SJSA1 (cell line): ENCODE results near the gene PNLIPRP2. TPM values are rescaled to one million over a fixed set of nuclear protein-coding genes. Genes with fewer than 3 reads are reported as not detected.

ENCODE experiments used
- DNase-seq, 2 experiments: peaks; one replicate each; pipeline ENCODE4 v3.0.0-alpha.2; 2015 to 2020; ENCODE audit warnings: low spot score in 2 of 2, low read depth in 1 of 2
- H3K27ac ChIP-seq: fragments of 250-450 bp; sonication (Bioruptor Pico); 2 replicates; pipeline ENCODE4 v1.5.1; 2020; ENCODE audit warnings: mild to moderate bottlenecking, moderate library complexity
- H3K27me3 ChIP-seq: fragments of 250-450 bp; sonication (Bioruptor Pico); replicated peaks from 2 replicates; pipeline ENCODE4 v1.5.1; 2020; ENCODE audit warnings: mild to moderate bottlenecking, moderate library complexity
- H3K36me3 ChIP-seq: fragments of 250-450 bp; sonication (Bioruptor Pico); 2 replicates; pipeline ENCODE4 v1.5.1; 2020; ENCODE audit warnings: mild to moderate bottlenecking
- H3K4me1 ChIP-seq: fragments of 250-450 bp; sonication (Bioruptor Pico); replicated peaks from 2 replicates; pipeline ENCODE4 v1.6.1; 2021; ENCODE audit warnings: mild to moderate bottlenecking
- H3K4me3 ChIP-seq: fragments of 250-450 bp; sonication (Bioruptor Pico); 2 replicates; pipeline ENCODE4 v1.5.1; 2020; ENCODE audit warnings: mild to moderate bottlenecking
- H3K9me3 ChIP-seq: fragments of 250-450 bp; sonication (Bioruptor Pico); replicated peaks from 2 replicates; pipeline ENCODE4 v1.5.1; 2020; ENCODE audit warnings: mild to moderate bottlenecking
- total RNA-seq: library from RNA; depleted of rRNA; stranded (reverse); fragments of >200 nt; shearing (Covaris generic); gene quantifications from 2 replicates; pipeline ENCODE4 v1.2.3, GENCODE V29; 2014

PNLIPRP2 gene
- total RNA-seq, 1 experiment from 2014 or later = not detected

DNA sequence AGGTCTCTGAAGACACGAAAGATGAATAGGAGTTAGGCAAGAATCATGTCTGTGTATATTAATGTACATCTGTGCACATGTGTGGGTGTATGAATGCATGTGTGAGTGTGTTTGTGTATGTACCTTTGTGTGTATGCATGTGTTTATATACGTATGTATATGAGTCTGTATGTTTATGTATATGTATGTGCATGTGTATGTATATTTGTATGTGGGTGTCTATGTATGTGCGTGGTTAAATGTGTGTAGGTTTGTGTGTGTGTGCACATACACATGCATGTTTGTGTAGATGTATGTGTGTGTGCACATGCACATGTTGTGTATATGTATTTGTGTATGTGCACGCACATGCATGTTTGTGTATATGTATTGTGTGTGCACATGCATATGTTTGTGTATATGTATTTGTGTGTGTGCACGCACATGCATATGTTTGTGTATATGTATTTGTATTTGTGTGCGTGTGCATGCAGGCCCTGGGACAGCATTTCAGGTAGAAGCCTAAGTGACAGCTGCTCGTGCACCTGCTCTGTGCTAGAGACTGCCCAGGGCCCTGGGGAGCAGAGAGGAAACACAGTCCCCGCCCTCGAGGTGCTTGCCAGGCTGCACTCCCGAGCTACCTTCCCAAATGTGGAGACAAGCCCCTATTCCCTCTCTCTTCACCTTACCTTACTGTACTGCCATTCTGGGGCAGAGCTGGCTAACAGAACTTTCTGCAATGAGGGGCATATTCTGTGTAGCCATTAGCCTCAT, 17.9 kb upstream of the PNLIPRP2 start:
- peaks cover 4% of the 10 kb centered on the region; the same call in 1 of the 2 replicates for H3K27me3 ChIP-seq
- no peak for DNase-seq
- no peak overlapping the region for H3K4me3 ChIP-seq
- no peaks in the 10 kb centered on the region for H3K9me3 ChIP-seq
- no peak overlapping the region for H3K27ac ChIP-seq
- no peaks in the 10 kb centered on the region for H3K36me3 ChIP-seq
- H3K4me1 ChIP-seq = no peaks in the 10 kb centered on the region

DNA sequence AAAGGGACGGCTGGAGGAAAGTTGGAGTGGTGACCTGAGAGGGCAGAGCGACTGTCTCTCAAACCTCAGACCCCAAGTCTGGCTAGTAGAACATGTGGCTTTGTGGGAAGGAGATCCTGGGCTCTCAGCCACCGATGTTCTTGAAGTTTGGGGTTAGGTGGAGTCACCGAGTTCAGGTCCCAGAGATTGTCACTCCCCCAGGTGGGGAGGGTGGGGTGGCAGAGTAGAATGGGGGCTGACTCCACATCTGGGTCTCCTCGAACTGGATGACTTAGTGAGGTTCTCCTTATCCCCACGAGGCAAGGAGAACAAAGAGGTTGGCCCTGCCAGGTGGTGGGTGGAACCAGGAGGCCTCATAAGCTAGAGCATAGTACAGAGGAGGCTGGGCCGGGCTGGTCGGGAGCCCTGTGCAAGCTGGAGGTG, 14.7 kb upstream of the PNLIPRP2 start:
- Histone ChIP-seq H3K27me3 (0 out of 2 replicates have a peak, but pooled peaks cover 4% of the 10 kb centered on the region), H3K36me3 (no peaks in the 10 kb centered on the region), H3K4me3 (no peak overlapping the region), H3K9me3 (no peaks in the 10 kb centered on the region; the same call in 1 of the 2 replicates), H3K4me1 (no peaks in the 10 kb centered on the region), H3K27ac (no peak overlapping the region)
- DNase-seq = no peak

- no peak for DNase-seq
- no peak overlapping the region for H3K4me3 ChIP-seq
- H3K27me3 ChIP-seq = 0 out of 2 replicates have a peak, but pooled peaks cover 4% of the 10 kb centered on the region
- H3K36me3 ChIP-seq = no peaks in the 10 kb centered on the region
- H3K9me3 ChIP-seq = no peaks in the 10 kb centered on the region; the same call in 1 of the 2 replicates
- no peaks in the 10 kb centered on the region for H3K4me1 ChIP-seq
- H3K27ac ChIP-seq = no peak overlapping the region
Observed at GRCh38 chr10:116607336-116607735, 13.4 kb upstream of the PNLIPRP2 start.

- Histone ChIP-seq H3K4me3 (no peak overlapping the region), H3K9me3 (no peaks in the 10 kb centered on the region; the same call in 1 of the 2 replicates), H3K27ac (no peak overlapping the region), H3K4me1 (no peaks in the 10 kb centered on the region), H3K36me3 (no peaks in the 10 kb centered on the region), H3K27me3 (0 out of 2 replicates have a peak, but pooled peaks cover 4% of the 10 kb centered on the region)
- no peak for DNase-seq
Observed at GRCh38 chr10:116608686-116609594, 11.8 kb upstream of the PNLIPRP2 start.

GRCh38 chr10:116610443-116611152, 10.2 kb upstream of the PNLIPRP2 start:
- DNase-seq = no peak
- Histone ChIP-seq H3K36me3 (no peaks in the 10 kb centered on the region), H3K4me3 (no peak overlapping the region), H3K27me3 (0 out of 2 replicates have a peak, but pooled peaks cover 2% of the 10 kb centered on the region), H3K9me3 (no peaks in the 10 kb centered on the region; the same call in 1 of the 2 replicates), H3K27ac (no peak overlapping the region), H3K4me1 (no peaks in the 10 kb centered on the region)

GRCh38 chr10:116611153-116611545, 9.6 kb upstream of the PNLIPRP2 start:
- DNase-seq = no peak
- Histone ChIP-seq H3K4me1 (no peaks in the 10 kb centered on the region), H3K27ac (no peak overlapping the region), H3K9me3 (no peaks in the 10 kb centered on the region; the same call in 1 of the 2 replicates), H3K27me3 (no peaks in the 10 kb centered on the region), H3K4me3 (no peak overlapping the region), H3K36me3 (no peaks in the 10 kb centered on the region)

GRCh38 chr10:116612107-116612769, 8.5 kb upstream of the PNLIPRP2 start:
- DNase-seq = no peak
- Histone ChIP-seq H3K36me3 (no peaks in the 10 kb centered on the region), H3K27ac (no peak overlapping the region), H3K4me1 (no peaks in the 10 kb centered on the region), H3K9me3 (no peaks in the 10 kb centered on the region; the same call in 1 of the 2 replicates), H3K27me3 (no peaks in the 10 kb centered on the region), H3K4me3 (no peak overlapping the region)

GRCh38 chr10:116613471-116613870, 7.3 kb upstream of the PNLIPRP2 start:
- Histone ChIP-seq H3K36me3 (no peaks in the 10 kb centered on the region), H3K27ac (no peak overlapping the region), H3K27me3 (no peaks in the 10 kb centered on the region), H3K9me3 (no peaks in the 10 kb centered on the region; the same call in 1 of the 2 replicates), H3K4me3 (no peak overlapping the region), H3K4me1 (no peaks in the 10 kb centered on the region)
- DNase-seq = no peak

DNA sequence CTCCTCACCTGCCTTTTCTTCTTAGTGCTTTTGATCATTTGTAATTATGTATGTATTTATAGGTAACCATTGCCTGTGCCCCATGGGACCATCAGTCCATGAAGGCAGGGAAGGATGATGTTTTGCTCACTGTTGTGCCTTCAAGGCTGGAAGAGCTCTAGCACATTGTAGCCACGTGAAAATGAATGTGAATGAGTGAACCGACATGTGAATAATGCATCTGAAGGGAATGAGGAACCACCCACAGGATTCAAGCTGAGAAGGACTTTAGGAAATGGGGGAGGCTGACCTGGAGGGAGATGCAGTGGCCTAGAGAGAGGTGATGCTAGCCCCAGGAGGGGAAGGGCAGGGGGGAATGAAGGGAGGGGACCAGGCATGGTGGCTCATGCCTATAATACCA, 6.0 kb upstream of the PNLIPRP2 start:
- Histone ChIP-seq H3K4me3 (no peak overlapping the region), H3K36me3 (no peaks in the 10 kb centered on the region), H3K27me3 (no peaks in the 10 kb centered on the region), H3K4me1 (no peaks in the 10 kb centered on the region), H3K27ac (no peak overlapping the region), H3K9me3 (no peaks in the 10 kb centered on the region)
- DNase-seq = no peak

- Histone ChIP-seq H3K4me3 (no peak overlapping the region), H3K36me3 (no peaks in the 10 kb centered on the region), H3K27me3 (no peaks in the 10 kb centered on the region), H3K4me1 (no peaks in the 10 kb centered on the region), H3K27ac (no peak overlapping the region), H3K9me3 (no peaks in the 10 kb centered on the region)
- DNase-seq = no peak
Observed at GRCh38 chr10:116615199-116615776, 5.5 kb upstream of the PNLIPRP2 start.

GRCh38 chr10:116621476-116621875, 723 bp downstream of the PNLIPRP2 start:
- peak in 1 of 2 experiments; percentile 18 for DNase-seq
- H3K27ac ChIP-seq = no peak overlapping the region
- H3K27me3 ChIP-seq = peaks cover 5% of the 10 kb centered on the region; the same call in 1 of the 2 replicates
- H3K4me1 ChIP-seq = no peaks in the 10 kb centered on the region
- no peak overlapping the region for H3K4me3 ChIP-seq
- no peaks in the 10 kb centered on the region for H3K36me3 ChIP-seq
- H3K9me3 ChIP-seq = no peaks in the 10 kb centered on the region

DNA sequence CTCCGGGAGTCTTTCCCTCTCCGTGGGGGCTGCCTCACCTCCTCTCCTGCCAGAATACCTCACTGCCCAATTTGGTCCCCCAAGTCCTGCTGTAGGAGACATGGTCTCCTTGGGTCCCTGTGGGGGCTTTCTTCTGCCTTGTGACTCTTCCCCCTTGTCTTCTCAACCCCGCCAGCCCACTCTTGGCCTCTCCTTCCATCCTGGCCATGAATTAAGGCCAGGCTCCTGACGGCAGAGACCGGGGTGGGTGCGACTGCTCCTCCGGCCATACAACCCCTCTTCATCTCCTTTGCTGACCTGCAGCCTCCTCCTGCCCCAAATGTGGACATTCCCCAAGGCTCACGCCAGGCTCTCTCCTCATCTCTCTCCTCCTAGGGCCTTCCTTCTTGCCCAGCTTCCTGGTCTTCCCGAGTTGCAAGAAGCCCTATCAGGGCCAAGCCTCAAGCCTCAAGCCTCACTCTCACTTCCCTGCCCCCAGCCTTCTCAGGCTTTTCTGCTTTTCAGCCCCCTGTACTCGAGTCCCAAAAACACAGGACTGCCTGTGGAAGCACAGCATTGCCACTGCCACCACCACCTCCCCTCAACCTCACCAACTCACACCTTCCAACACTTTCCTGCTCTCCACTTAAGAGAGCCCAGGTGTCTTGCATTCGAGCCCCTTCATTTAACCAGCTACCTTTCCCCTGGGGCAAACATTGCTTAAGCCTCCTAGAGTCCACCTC, 1.3 kb downstream of the PNLIPRP2 start:
- Histone ChIP-seq H3K27me3 (peaks cover 9% of the 10 kb centered on the region; the same call in 1 of the 2 replicates), H3K4me3 (no peak overlapping the region), H3K27ac (no peak overlapping the region), H3K9me3 (no peaks in the 10 kb centered on the region), H3K4me1 (no peaks in the 10 kb centered on the region), H3K36me3 (no peaks in the 10 kb centered on the region)
- DNase-seq = peak in 1 of 2 experiments; percentile 33
